A673 (cell line): ENCODE results near the gene PLCB4. TPM values are rescaled to one million over a fixed set of nuclear protein-coding genes. Genes with fewer than 3 reads are reported as not detected.

Experiments used
- BruUV-seq: library from RNA; stranded (reverse); fragments of 400-500 nt; replicated peaks from 2 replicates; lab custom pipeline; 2021; lab: Mats Ljungman, UMichigan
- CTCF ChIA-PET: fragments of 300-600 bp; sonication (Branson Sonifier 250); formaldehyde crosslinking; loops from one replicate; lab custom pipeline; 2022; ENCODE audit warnings: antibody characterized with exemption; lab: Charles Lee
- POLR2A ChIA-PET: fragments of 300-600 bp; sonication (Branson Sonifier 250); formaldehyde crosslinking; loops from one replicate; lab custom pipeline; 2022; ENCODE audit warnings: antibody characterized with exemption; ENCODE audit not compliant: low non-redundant PET; lab: Charles Lee
- DNase-seq: peaks from one replicate; pipeline ENCODE4 v3.0.0-alpha.2; 2015; ENCODE audit warnings: low spot score
- H3K27ac ChIP-seq: fragments of 200-600 bp; sonication (generic); 2 replicates; pipeline ENCODE4 v1.5.1; 2016; ENCODE audit warnings: mixed run types, low read depth, mild to moderate bottlenecking, mixed read lengths, antibody characterized with exemption, low read length; ENCODE audit not compliant: poor library complexity, severe bottlenecking
- H3K27me3 ChIP-seq: fragments of 200-600 bp; sonication (generic); replicated peaks from 2 replicates; pipeline ENCODE4 v1.6.1; 2017; ENCODE audit warnings: mixed run types, low read depth, mild to moderate bottlenecking, mixed read lengths, antibody characterized with exemption, low read length; ENCODE audit not compliant: insufficient read depth, poor library complexity
- H3K36me3 ChIP-seq: fragments of 200-600 bp; sonication (generic); 2 replicates; pipeline ENCODE4 v1.6.1; 2016; ENCODE audit warnings: mixed run types, mild to moderate bottlenecking, mixed read lengths, antibody characterized with exemption, low read length; ENCODE audit not compliant: insufficient read depth, poor library complexity, severe bottlenecking
- H3K4me1 ChIP-seq: fragments of 200-600 bp; sonication (generic); 2 replicates; pipeline ENCODE4 v1.6.1; 2017; ENCODE audit warnings: mixed run types, mild to moderate bottlenecking, mixed read lengths, antibody characterized with exemption, low read length; ENCODE audit not compliant: insufficient read depth, poor library complexity, severe bottlenecking
- H3K4me3 ChIP-seq: fragments of 200-600 bp; sonication (generic); 2 replicates; pipeline ENCODE4 v1.5.1; 2016; ENCODE audit warnings: low read depth, mixed run types, mild to moderate bottlenecking, mixed read lengths, low read length; ENCODE audit not compliant: poor library complexity, severe bottlenecking
- H3K9me3 ChIP-seq: fragments of 200-600 bp; sonication (generic); 2 replicates; pipeline ENCODE4 v1.6.1; 2016; ENCODE audit warnings: mixed run types, low read depth, mild to moderate bottlenecking, mixed read lengths, antibody characterized with exemption, low read length; ENCODE audit not compliant: poor library complexity, severe bottlenecking
- CTCF ChIP-seq: fragments of 300-800, 200-600 bp; sonication (generic); conservative IDR thresholded peaks from 2 replicates; pipeline ENCODE4 v1.5.1; 2017; ENCODE audit warnings: low read depth, mild to moderate bottlenecking, antibody characterized with exemption, low read length, moderate library complexity, mixed read lengths
- EZH2 ChIP-seq: fragments of 200-600 bp; sonication (generic); IDR thresholded peaks from 2 replicates; pipeline ENCODE4 v1.6.1; 2017; ENCODE audit warnings: borderline replicate concordance, low read depth, mild to moderate bottlenecking, mixed read lengths, antibody characterized with exemption, low read length; ENCODE audit not compliant: poor library complexity, severe bottlenecking
- intact Hi-C: fragments of 100-400 bp; cut with micrococcal nuclease; formaldehyde crosslinking; loops from one replicate; pipeline ENCODE4 v1.10.0; 2022; ENCODE audit not compliant: unreplicated experiment
- total RNA-seq: library from RNA; stranded (reverse); gene quantifications from 2 replicates; pipeline ENCODE4 v1.2.3, GENCODE V29; 2021

PLCB4 gene
- total RNA-seq, 1 experiment from 2014 or later: 6.2 TPM

GRCh38 chr20:9508696-9509178 is 439.9 kb downstream of the PLCB4 start:
- BruUV-seq: no TSS peak
- Histone ChIP-seq H3K4me1 (no peaks in the 10 kb centered on the region), H3K27ac (no peak overlapping the region), H3K36me3 (no peaks in the 10 kb centered on the region), H3K4me3 (no peak overlapping the region), H3K9me3 (no peaks in the 10 kb centered on the region), H3K27me3 (peaks cover 51% of the 10 kb centered on the region)
- no peak for DNase-seq
- ChIA-PET POLR2A (no interaction called here), CTCF (no interaction called here)
- TF ChIP-seq EZH2: no peak
- intact Hi-C loops: no loop called here

DNA sequence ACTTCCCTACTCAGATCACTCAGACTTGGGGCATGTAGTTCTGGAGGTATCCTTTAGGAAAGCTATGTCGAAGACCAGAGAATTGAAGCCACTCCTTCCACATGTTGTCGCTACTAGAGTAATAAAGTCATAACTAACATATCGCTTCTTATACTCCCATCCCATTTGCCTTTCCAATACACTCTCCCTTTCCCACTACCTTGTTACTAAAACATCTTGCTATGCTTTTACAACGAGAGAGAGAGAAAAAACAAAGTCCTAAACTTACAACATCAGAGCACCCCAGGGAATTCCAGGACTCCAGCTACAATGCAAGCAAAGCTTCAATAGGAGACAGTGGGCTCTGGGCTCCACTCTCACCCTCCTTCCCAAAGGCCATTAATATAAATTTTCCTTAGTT is 440.4 kb downstream of the PLCB4 start:
- no peak for DNase-seq
- TF ChIP-seq EZH2: no peak
- Histone ChIP-seq H3K27me3 (peaks cover 56% of the 10 kb centered on the region), H3K9me3 (no peaks in the 10 kb centered on the region), H3K36me3 (no peaks in the 10 kb centered on the region), H3K27ac (no peak overlapping the region), H3K4me3 (no peak overlapping the region), H3K4me1 (no peaks in the 10 kb centered on the region)
- POLR2A ChIA-PET: no interaction called here
- BruUV-seq: no TSS peak
- CTCF ChIA-PET: no interaction called here
- intact Hi-C loops: no loop called here

GRCh38 chr20:9510911-9511310 is 442.0 kb downstream of the PLCB4 start:
- no peak overlapping the region for H3K4me3 ChIP-seq
- H3K27me3 ChIP-seq: peaks cover 70% of the 10 kb centered on the region
- intact Hi-C loops: no loop called here
- ChIA-PET POLR2A (no interaction called here), CTCF (no interaction called here)
- no peak for TF ChIP-seq CTCF
- no TSS peak for BruUV-seq
- no peaks in the 10 kb centered on the region for H3K36me3 ChIP-seq
- no peaks in the 10 kb centered on the region for H3K4me1 ChIP-seq
- H3K9me3 ChIP-seq: no peaks in the 10 kb centered on the region
- no peak for DNase-seq
- no peak overlapping the region for H3K27ac ChIP-seq

- H3K9me3 ChIP-seq: no peaks in the 10 kb centered on the region
- ChIA-PET POLR2A (interaction anchor here (0.6 kb wide), 1 partner anchor 168 kb away, joined by 3 read pairs; no protein-coding TSS in a partner anchor), CTCF (no interaction called here)
- no peaks in the 10 kb centered on the region for H3K36me3 ChIP-seq
- H3K27ac ChIP-seq: no peak overlapping the region
- BruUV-seq: no TSS peak
- intact Hi-C loops: no loop called here
- peaks cover 77% of the 10 kb centered on the region for H3K27me3 ChIP-seq
- no peak for DNase-seq
- no peak for TF ChIP-seq CTCF
- no peak for TF ChIP-seq EZH2
- no peaks in the 10 kb centered on the region for H3K4me1 ChIP-seq
- no peak overlapping the region for H3K4me3 ChIP-seq
Observed at GRCh38 chr20:9514072-9514460, 445.2 kb downstream of the PLCB4 start.
